Upper lobe of right lung (tissue), 1 donor: ENCODE measurements around the gene SGSH. TPM values are rescaled to one million over a fixed set of nuclear protein-coding genes. Genes with fewer than 3 reads are reported as not detected.

Experiments used
- ATAC-seq: fragments of 200-7000 bp; cut with Tn5 transposase; one replicate; pipeline ENCODE4 v1.9.1; 2020; ENCODE audit warnings: mild to moderate bottlenecking, moderate library complexity
- DNase-seq: peaks from one replicate; pipeline ENCODE4 v3.0.0-alpha.2; 2020
- H3K27ac ChIP-seq: fragments of 200-600 bp; one replicate; pipeline ENCODE4 v1.8.0; 2022
- H3K27me3 ChIP-seq: fragments of 200-600 bp; one replicate; pipeline ENCODE4 v1.8.0; 2022; ENCODE audit warnings: mild to moderate bottlenecking
- H3K36me3 ChIP-seq: fragments of 200-600 bp; one replicate; pipeline ENCODE4 v1.8.0; 2022
- H3K4me1 ChIP-seq: fragments of 200-600 bp; one replicate; pipeline ENCODE4 v1.8.0; 2022
- H3K4me3 ChIP-seq: fragments of 200-600 bp; one replicate; pipeline ENCODE4 v1.8.0; 2022; ENCODE audit warnings: mild to moderate bottlenecking
- H3K9me3 ChIP-seq: fragments of 200-600 bp; one replicate; pipeline ENCODE4 v1.8.0; 2022
- intact Hi-C: fragments of 100-400 bp; cut with DNase I; formaldehyde crosslinking; loops from one replicate; pipeline ENCODE4 v1.11.0; 2022
- total RNA-seq: library from RNA; stranded (reverse); fragmentation: NEBNext Ultra II Directional; extraction: Animal tissue kit (Norgen Biotek cat#: 25700); gene quantifications from one replicate; pipeline ENCODE4 v1.2.1, GENCODE V29; 2021
- TF ChIP-seq, protein P1 (sequence below): fragments of 200-600 bp; IDR thresholded peaks from one replicate; pipeline ENCODE4 v1.8.0; 2022; ENCODE audit warnings: antibody characterized with exemption
- donor health status: DM: no; HTN: yes; CAD: no; lungs with severe emphysema.

Gene SGSH
- total RNA-seq, 1 donor from 2014 or later = 59.8 TPM

- no peak for DNase-seq
- intact Hi-C loops = no loop called here
- TF ChIP-seq, protein P1, sequence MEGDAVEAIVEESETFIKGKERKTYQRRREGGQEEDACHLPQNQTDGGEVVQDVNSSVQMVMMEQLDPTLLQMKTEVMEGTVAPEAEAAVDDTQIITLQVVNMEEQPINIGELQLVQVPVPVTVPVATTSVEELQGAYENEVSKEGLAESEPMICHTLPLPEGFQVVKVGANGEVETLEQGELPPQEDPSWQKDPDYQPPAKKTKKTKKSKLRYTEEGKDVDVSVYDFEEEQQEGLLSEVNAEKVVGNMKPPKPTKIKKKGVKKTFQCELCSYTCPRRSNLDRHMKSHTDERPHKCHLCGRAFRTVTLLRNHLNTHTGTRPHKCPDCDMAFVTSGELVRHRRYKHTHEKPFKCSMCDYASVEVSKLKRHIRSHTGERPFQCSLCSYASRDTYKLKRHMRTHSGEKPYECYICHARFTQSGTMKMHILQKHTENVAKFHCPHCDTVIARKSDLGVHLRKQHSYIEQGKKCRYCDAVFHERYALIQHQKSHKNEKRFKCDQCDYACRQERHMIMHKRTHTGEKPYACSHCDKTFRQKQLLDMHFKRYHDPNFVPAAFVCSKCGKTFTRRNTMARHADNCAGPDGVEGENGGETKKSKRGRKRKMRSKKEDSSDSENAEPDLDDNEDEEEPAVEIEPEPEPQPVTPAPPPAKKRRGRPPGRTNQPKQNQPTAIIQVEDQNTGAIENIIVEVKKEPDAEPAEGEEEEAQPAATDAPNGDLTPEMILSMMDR = no peak
Observed at GRCh38 chr17:80236911-80237310, 16.8 kb upstream of the SGSH start.

DNA sequence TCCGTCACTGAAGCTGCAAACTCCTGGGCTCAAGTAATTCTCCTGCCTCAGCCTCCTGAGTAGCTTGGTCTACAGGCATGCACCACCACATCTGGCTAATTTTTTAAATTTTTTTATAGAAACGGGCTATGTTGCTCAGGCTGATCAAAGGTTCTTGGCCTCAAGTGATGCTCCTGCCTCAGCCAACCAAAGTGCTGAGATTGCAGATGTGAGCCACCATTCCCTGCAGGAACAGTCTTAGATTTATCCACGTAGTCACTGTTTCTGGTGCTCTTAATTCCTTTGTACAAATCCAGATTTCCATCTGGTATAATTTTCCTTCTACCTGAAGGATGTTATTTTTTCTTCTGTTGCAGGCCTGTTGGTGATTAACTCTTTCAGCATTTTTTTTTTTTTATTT, 13.1 kb upstream of the SGSH start:
- Histone ChIP-seq H3K27ac (no peak overlapping the region), H3K4me1 (no peaks in the 10 kb centered on the region), H3K27me3 (no peaks in the 10 kb centered on the region), H3K4me3 (no peak overlapping the region), H3K36me3 (peaks cover 32% of the 10 kb centered on the region), H3K9me3 (peaks cover 8% of the 10 kb centered on the region)
- TF ChIP-seq, protein P1 = no peak
- intact Hi-C loops = no loop called here
- no peak for DNase-seq
- ATAC-seq = no peak

More at GRCh38 chr17:80236911-80237310, 16.8 kb upstream of the SGSH start:
- no peak overlapping the region for H3K4me3 ChIP-seq
- peaks cover 8% of the 10 kb centered on the region for H3K9me3 ChIP-seq
- no peak for ATAC-seq
- H3K36me3 ChIP-seq = peaks cover 52% of the 10 kb centered on the region
- no peak overlapping the region for H3K27ac ChIP-seq
- no peaks in the 10 kb centered on the region for H3K27me3 ChIP-seq
- no peaks in the 10 kb centered on the region for H3K4me1 ChIP-seq

DNA sequence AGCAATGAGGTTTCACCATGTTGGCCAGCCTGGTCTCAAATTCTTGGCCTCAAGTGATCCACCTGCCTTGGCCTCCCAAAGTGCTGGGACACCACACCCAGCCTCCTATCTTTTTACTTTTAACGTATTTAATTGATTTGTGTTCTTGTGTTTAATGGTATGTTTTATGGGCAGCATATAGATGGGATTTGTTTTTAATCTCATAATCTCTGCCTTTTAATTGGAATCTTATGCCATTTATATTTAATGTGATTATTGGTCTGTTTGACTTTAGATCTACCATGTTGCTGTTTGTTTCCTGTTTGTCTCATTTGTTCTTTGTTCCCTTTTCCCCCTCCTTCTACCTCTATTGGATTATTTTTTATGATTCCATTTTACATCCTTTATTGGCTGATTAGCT, 12.3 kb upstream of the SGSH start:
- Histone ChIP-seq H3K9me3 (peaks cover 8% of the 10 kb centered on the region), H3K27ac (no peak overlapping the region), H3K27me3 (no peaks in the 10 kb centered on the region), H3K4me1 (no peaks in the 10 kb centered on the region), H3K36me3 (peaks cover 31% of the 10 kb centered on the region), H3K4me3 (no peak overlapping the region)
- intact Hi-C loops = no loop called here
- TF ChIP-seq, protein P1 = no peak
- ATAC-seq (no peak), DNase-seq (no peak)

- Histone ChIP-seq H3K27ac (no peak overlapping the region), H3K27me3 (no peaks in the 10 kb centered on the region), H3K4me1 (no peaks in the 10 kb centered on the region), H3K4me3 (no peak overlapping the region), H3K36me3 (peaks cover 7% of the 10 kb centered on the region), H3K9me3 (peaks cover 8% of the 10 kb centered on the region)
- intact Hi-C loops = no loop called here
- ATAC-seq (no peak), DNase-seq (no peak)
- TF ChIP-seq, protein P1 = no peak
Observed at GRCh38 chr17:80229011-80229410, 8.9 kb upstream of the SGSH start.

GRCh38 chr17:80228477-80228876, 8.3 kb upstream of the SGSH start:
- intact Hi-C loops = no loop called here
- Histone ChIP-seq H3K4me1 (no peaks in the 10 kb centered on the region), H3K9me3 (peaks cover 8% of the 10 kb centered on the region), H3K27ac (no peak overlapping the region), H3K27me3 (no peaks in the 10 kb centered on the region), H3K4me3 (no peak overlapping the region), H3K36me3 (peaks cover 7% of the 10 kb centered on the region)
- DNase-seq (no peak), ATAC-seq (no peak)
- TF ChIP-seq, protein P1 = no peak

DNA sequence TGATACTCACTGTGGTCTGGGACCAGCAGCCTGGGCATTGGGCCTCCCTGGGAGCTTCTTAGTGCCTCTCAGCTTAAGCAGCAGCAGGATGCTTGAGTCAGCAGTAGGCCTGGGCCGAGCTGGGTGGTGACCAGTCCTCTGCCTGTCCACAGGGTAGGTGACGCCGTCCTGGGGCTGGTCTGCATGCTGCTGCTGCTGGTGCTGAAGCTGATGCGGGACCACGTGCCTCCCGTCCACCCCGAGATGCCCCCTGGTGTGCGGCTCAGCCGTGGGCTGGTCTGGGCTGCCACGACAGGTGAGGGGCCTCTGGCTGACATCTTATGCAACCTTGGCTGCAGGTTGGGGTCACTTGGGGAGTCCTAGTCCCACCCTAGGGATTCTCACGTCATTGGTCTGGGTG, 7.5 kb upstream of the SGSH start:
- no peak for ATAC-seq
- no peak for DNase-seq
- Histone ChIP-seq H3K9me3 (peaks cover 1% of the 10 kb centered on the region), H3K27me3 (no peaks in the 10 kb centered on the region), H3K4me3 (no peak overlapping the region), H3K36me3 (peaks cover 7% of the 10 kb centered on the region), H3K4me1 (no peaks in the 10 kb centered on the region), H3K27ac (no peak overlapping the region)
- intact Hi-C loops = no loop called here
- TF ChIP-seq, protein P1 = no peak
